Endothelial cell of umbilical vein (primary cell): ENCODE measurements around the gene SART3. TPM values are rescaled to one million over a fixed set of nuclear protein-coding genes. Genes with fewer than 3 reads are reported as not detected.

Experiments used
- BruUV-seq: library from RNA; stranded (reverse); fragments of 400-500 nt; replicated peaks from 2 replicates; lab custom pipeline; 2021; lab: Mats Ljungman, UMichigan
- CTCF ChIA-PET: fragments of 300-600, 350-600 bp; sonication (Branson Sonifier 250); formaldehyde crosslinking; loops from one replicate; lab custom pipeline; 2021; ENCODE audit warnings: antibody characterized with exemption, inconsistent platforms; lab: Charles Lee
- POLR2A ChIA-PET: fragments of 300-600, 350-600 bp; sonication (Branson Sonifier 250); formaldehyde crosslinking; loops from one replicate; lab custom pipeline; 2021; ENCODE audit warnings: antibody characterized with exemption, inconsistent platforms; lab: Charles Lee
- DNase-seq: peaks from one replicate; pipeline ENCODE4 v3.0.0-alpha.2; 2011; ENCODE audit warnings: low read depth, low spot score
- FAIRE-seq: peaks from 2 replicates; lab custom pipeline; 2011; peaks lifted over from hg19 to GRCh38; lab: Jason Lieb, UNC
- H2AFZ ChIP-seq: 2 replicates; pipeline ENCODE4 v1.6.0; 2012; ENCODE audit warnings: low read depth, low read length, control low read depth, inconsistent platforms
- H3K27ac ChIP-seq: 2 replicates; pipeline ENCODE4 v1.5.1; 2011; ENCODE audit warnings: low read depth, mild to moderate bottlenecking, control low read depth, low read length, moderate library complexity; ENCODE audit not compliant: insufficient read depth
- H3K27me3 ChIP-seq, 2 experiments: 2 replicates each; pipeline versions ENCODE4 v1.6.0 to v1.6.1; 2011; ENCODE audit warnings: low read length in 2 of 2, mixed read lengths in 1 of 2; ENCODE audit not compliant: control insufficient read depth in 2 of 2, insufficient read depth in 2 of 2
- H3K36me3 ChIP-seq, 2 experiments: 2 replicates in 1 of 2; 3 replicates in 1 of 2; pipeline ENCODE4 v1.5.1; 2011; ENCODE audit warnings: low read length in 2 of 2, mild to moderate bottlenecking in 1 of 2, moderate library complexity in 1 of 2; ENCODE audit not compliant: control insufficient read depth in 2 of 2, insufficient read depth in 2 of 2; ENCODE audit errors: extremely low read depth in 1 of 2
- H3K4me1 ChIP-seq: 3 replicates; pipeline ENCODE4 v1.5.1; 2011; ENCODE audit warnings: mild to moderate bottlenecking, low read length; ENCODE audit not compliant: control insufficient read depth, insufficient read depth; ENCODE audit errors: extremely low read depth
- H3K4me2 ChIP-seq: 2 replicates; pipeline ENCODE4 v1.6.1; 2011; ENCODE audit warnings: low read length, control low read depth, mixed read lengths; ENCODE audit not compliant: insufficient read depth
- H3K4me3 ChIP-seq, 3 experiments: fragments of 200-600 bp in 1 of 3; sonication (generic), shearing (Covaris generic) in 1 of 3; replicated peaks in 1 of 3; 2 replicates each; pipeline ENCODE4 v1.5.1; 2011 to 2016; ENCODE audit warnings: control low read depth in 3 of 3, low read length in 3 of 3, mild to moderate bottlenecking in 2 of 3, inconsistent platforms in 1 of 3, low read depth in 1 of 3, moderate library complexity in 1 of 3; ENCODE audit not compliant: insufficient read depth in 1 of 3
- H3K79me2 ChIP-seq: 2 replicates; pipeline ENCODE4 v1.6.0; 2012; ENCODE audit warnings: low read length, inconsistent platforms; ENCODE audit not compliant: control insufficient read depth, insufficient read depth
- H3K9ac ChIP-seq: replicated peaks from 2 replicates; pipeline ENCODE3; 2011; ENCODE audit warnings: low read length, control low read depth; ENCODE audit not compliant: insufficient read depth; ENCODE audit errors: extremely low read depth
- H3K9me1 ChIP-seq: replicated peaks from 3 replicates; pipeline ENCODE4 v1.6.0; 2011; ENCODE audit warnings: mild to moderate bottlenecking, low read length; ENCODE audit not compliant: control insufficient read depth, insufficient read depth; ENCODE audit errors: extremely low read depth
- H3K9me3 ChIP-seq: replicated peaks from 2 replicates; pipeline ENCODE4 v1.5.1; 2012; ENCODE audit warnings: low read length, inconsistent platforms; ENCODE audit not compliant: control insufficient read depth, insufficient read depth
- H4K20me1 ChIP-seq: replicated peaks from 2 replicates; pipeline ENCODE3; 2011; ENCODE audit warnings: mild to moderate bottlenecking, low read length; ENCODE audit not compliant: control insufficient read depth, insufficient read depth; ENCODE audit errors: extremely low read depth
- EZH2 ChIP-seq: IDR thresholded peaks from 2 replicates; pipeline ENCODE4 v1.6.1; 2012; ENCODE audit warnings: borderline replicate concordance, low read depth, mild to moderate bottlenecking, moderate library complexity, low read length, inconsistent platforms; ENCODE audit not compliant: severe bottlenecking
- FOS ChIP-seq: IDR thresholded peaks from 2 replicates; pipeline ENCODE4 v1.6.1; 2011; ENCODE audit warnings: mild to moderate bottlenecking, low read length, moderate library complexity, borderline replicate concordance; ENCODE audit not compliant: insufficient read depth
- GATA2 ChIP-seq: IDR thresholded peaks from 2 replicates; pipeline ENCODE4 v1.7.0; 2011; ENCODE audit warnings: low read depth, mild to moderate bottlenecking, moderate library complexity, mixed read lengths, low read length; ENCODE audit not compliant: insufficient read length, insufficient read depth
- JUN ChIP-seq: IDR thresholded peaks from 2 replicates; pipeline ENCODE4 v1.6.1; 2011; ENCODE audit warnings: borderline replicate concordance, low read depth; ENCODE audit not compliant: insufficient read length, insufficient read depth
- MYC ChIP-seq: IDR thresholded peaks from one replicate; pipeline ENCODE4 v1.6.1; 2011; ENCODE audit warnings: mild to moderate bottlenecking, low read depth, low read length
- POLR2A ChIP-seq: IDR thresholded peaks from 2 replicates; pipeline ENCODE4 v1.6.1; 2012; ENCODE audit warnings: low read depth, mild to moderate bottlenecking, control low read depth, low read length
- POLR2AphosphoS5 ChIP-seq: IDR thresholded peaks from 2 replicates; pipeline ENCODE4 v1.6.1; 2012; ENCODE audit warnings: low read depth, mild to moderate bottlenecking, control low read depth, low read length, moderate library complexity; ENCODE audit not compliant: insufficient read depth
- dilution Hi-C: fragments of 300-500 bp; cut with MboI; formaldehyde crosslinking; loops from one replicate; pipeline ENCODE4 v1.15.0; 2019; ENCODE audit warnings: low sequenced_read_pairs; ENCODE audit not compliant: extremely low pct_ligation_motif_present
- intact Hi-C: fragments of 100-400 bp; cut with micrococcal nuclease; formaldehyde crosslinking; loops from one replicate; pipeline ENCODE4 v1.10.0; 2022
- polyA plus RNA-seq, 4 experiments: library from polyadenylated mRNA; depleted of rRNA in 3 of 4; stranded (reverse) in 3 of 4; unstranded in 1 of 4; fragments of >200 nt; gene quantifications; 2 replicates each; pipeline versions ENCODE4 v1.2.1 to v1.2.3, GENCODE V29; 2011 to 2012; ENCODE audit warnings: missing spikeins in 1 of 4
- total RNA-seq: library from RNA; stranded (reverse); gene quantifications from 2 replicates; pipeline ENCODE4 v1.2.3, GENCODE V29; 2021
- TF ChIP-seq, protein P1 (sequence below), 2 donors: IDR thresholded peaks; 1 replicate in 1 of 2; 2 replicates in 1 of 2; pipeline ENCODE4 v1.5.1; 2011; ENCODE audit warnings: low read length in 2 of 2, mild to moderate bottlenecking in 2 of 2, moderate library complexity in 2 of 2, control low read depth in 1 of 2, inconsistent platforms in 1 of 2, low read depth in 1 of 2; ENCODE audit not compliant: insufficient read depth in 1 of 2; ENCODE audit errors: extremely low read depth in 1 of 2
- TF ChIP-seq, protein P2 (sequence below): IDR thresholded peaks from 2 replicates; pipeline ENCODE4 v1.6.1; 2011; ENCODE audit not compliant: insufficient read depth, insufficient read length

Gene SART3
- total and polyA plus RNA-seq, 2 donors (not counting 3 experiments of a cell fraction or from before 2014, with no cell fraction given) = 13.9 to 50.7 TPM

DNA sequence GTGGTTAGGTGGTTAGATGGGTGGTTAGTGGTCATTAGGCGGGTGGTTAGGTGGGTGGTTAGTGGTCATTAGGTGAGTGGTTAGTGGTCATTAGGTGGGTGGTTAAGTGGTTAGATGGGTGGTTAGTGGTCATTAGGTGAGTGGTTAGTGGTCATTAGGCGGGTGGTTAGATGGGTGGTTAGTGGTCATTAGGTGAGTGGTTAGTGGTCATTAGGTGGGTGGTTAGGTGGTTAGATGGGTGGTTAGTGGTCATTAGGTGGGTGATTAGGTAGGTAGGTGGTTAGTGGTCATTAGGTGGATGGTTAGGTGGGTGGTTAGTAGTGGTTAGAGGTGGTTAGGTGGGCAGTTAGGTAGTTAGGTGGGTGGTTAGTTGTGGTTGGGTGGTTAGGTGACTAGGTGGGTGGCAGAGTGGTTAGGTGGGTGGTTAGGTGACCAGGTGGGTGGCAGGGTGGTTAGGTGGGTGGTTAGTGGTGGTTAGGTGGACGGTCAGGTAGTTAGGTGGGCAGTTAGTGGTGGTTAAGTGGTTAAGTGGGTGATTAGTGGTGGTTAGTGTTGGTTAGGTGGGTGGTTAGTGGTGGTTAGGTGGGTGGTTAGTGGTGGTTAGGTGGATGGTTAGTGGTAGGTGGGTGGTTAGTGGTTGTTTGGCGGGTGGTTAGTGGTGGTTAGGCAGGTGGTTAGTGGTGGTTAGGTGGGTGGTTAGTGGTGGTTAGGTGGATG is 44.9 kb upstream of the SART3 start:
- Histone ChIP-seq H2AFZ (no peak overlapping the region), H3K9me1 (no peaks in the 10 kb centered on the region), H3K27ac (no peak overlapping the region), H3K79me2 (no peaks in the 10 kb centered on the region), H4K20me1 (no peaks in the 10 kb centered on the region), H3K27me3 (no peaks in the 10 kb centered on the region), H3K36me3 (no peaks in the 10 kb centered on the region), H3K4me3 (no peak overlapping the region), H3K9me3 (no peaks in the 10 kb centered on the region), H3K4me1 (no peaks in the 10 kb centered on the region), H3K4me2 (no peak overlapping the region), H3K9ac (no peak overlapping the region)
- DNase-seq = no peak
- TF ChIP-seq POLR2A = no peak
- TF ChIP-seq POLR2AphosphoS5 = no peak
- TF ChIP-seq, protein P1, sequence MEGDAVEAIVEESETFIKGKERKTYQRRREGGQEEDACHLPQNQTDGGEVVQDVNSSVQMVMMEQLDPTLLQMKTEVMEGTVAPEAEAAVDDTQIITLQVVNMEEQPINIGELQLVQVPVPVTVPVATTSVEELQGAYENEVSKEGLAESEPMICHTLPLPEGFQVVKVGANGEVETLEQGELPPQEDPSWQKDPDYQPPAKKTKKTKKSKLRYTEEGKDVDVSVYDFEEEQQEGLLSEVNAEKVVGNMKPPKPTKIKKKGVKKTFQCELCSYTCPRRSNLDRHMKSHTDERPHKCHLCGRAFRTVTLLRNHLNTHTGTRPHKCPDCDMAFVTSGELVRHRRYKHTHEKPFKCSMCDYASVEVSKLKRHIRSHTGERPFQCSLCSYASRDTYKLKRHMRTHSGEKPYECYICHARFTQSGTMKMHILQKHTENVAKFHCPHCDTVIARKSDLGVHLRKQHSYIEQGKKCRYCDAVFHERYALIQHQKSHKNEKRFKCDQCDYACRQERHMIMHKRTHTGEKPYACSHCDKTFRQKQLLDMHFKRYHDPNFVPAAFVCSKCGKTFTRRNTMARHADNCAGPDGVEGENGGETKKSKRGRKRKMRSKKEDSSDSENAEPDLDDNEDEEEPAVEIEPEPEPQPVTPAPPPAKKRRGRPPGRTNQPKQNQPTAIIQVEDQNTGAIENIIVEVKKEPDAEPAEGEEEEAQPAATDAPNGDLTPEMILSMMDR (IDR thresholded peaks at IDR 0.05; ENCODE audit: extremely low read depth in 1 of 2, insufficient read depth in 1 of 2, low read depth in 1 of 2, low read length in 2 of 2) = no peak
- no peak for TF ChIP-seq FOS
- TF ChIP-seq GATA2 = no peak
- no peak for TF ChIP-seq EZH2
- no peak for TF ChIP-seq JUN
- TF ChIP-seq, protein P2, sequence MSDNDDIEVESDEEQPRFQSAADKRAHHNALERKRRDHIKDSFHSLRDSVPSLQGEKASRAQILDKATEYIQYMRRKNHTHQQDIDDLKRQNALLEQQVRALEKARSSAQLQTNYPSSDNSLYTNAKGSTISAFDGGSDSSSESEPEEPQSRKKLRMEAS = no peak
- no peak for TF ChIP-seq MYC
- BruUV-seq = no TSS peak
- CTCF ChIA-PET = interaction anchor here (1.6 kb wide), 1 partner anchor 10 kb away, joined by 3 read pairs; no protein-coding TSS in a partner anchor
- POLR2A ChIA-PET = no interaction called here
- intact Hi-C loops = no loop called here
- FAIRE-seq = no peak
- dilution Hi-C loops = no loop called here
